GM06990 (cell line): Measurements from ENCODE around the gene CLIC5.
A peak's percentile ranks its signal among the peaks of the same experiment; 100 is the strongest.

Experiments used
- DNase-seq: peaks from one replicate; pipeline ENCODE4 v3.0.0-alpha.2; 2011; ENCODE audit not compliant: insufficient read length; ENCODE audit errors: extremely low read depth
- H3K27me3 ChIP-seq: replicated peaks from 2 replicates; pipeline ENCODE4 v1.6.0; 2011; ENCODE audit warnings: low read length; ENCODE audit not compliant: control insufficient read depth, insufficient read depth
- H3K36me3 ChIP-seq: 2 replicates; pipeline ENCODE4 v1.5.1; 2011; ENCODE audit warnings: low read length; ENCODE audit not compliant: control insufficient read depth, insufficient read depth
- H3K4me3 ChIP-seq: replicated peaks from 2 replicates; pipeline ENCODE4 v1.5.1; 2011; ENCODE audit warnings: low read depth, mild to moderate bottlenecking, control low read depth, low read length
- TF ChIP-seq, protein P1 (sequence below): IDR thresholded peaks from 2 replicates; pipeline ENCODE4 v1.5.1; 2011; ENCODE audit warnings: low read length, control low read depth, mild to moderate bottlenecking, inconsistent platforms; ENCODE audit not compliant: insufficient read depth, poor library complexity, severe bottlenecking

Gene CLIC5

DNA sequence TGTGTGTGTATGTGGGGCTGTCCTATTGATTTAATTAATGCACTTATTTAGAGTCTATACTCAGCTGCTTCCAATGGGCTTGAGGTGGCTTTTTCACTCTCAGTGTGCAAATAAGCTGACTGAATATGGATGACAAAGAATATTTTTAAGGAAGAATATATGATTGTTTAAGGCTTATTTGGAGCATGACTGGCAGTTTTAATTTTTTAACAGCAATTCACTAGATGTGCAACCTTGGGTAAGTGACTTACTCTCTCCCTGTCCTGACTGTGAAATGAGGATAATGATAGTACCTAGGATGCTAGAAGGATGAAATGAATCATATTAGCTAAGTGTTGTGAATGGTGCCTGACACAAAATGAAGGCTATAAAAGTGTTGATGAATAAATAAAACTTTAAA is 67.9 kb downstream of the CLIC5 start:
- Histone ChIP-seq H3K4me3 (no peak overlapping the region), H3K36me3 (no peaks in the 10 kb centered on the region), H3K27me3 (0 out of 2 replicates have a peak, but pooled peaks cover 1% of the 10 kb centered on the region)
- TF ChIP-seq, protein P1, sequence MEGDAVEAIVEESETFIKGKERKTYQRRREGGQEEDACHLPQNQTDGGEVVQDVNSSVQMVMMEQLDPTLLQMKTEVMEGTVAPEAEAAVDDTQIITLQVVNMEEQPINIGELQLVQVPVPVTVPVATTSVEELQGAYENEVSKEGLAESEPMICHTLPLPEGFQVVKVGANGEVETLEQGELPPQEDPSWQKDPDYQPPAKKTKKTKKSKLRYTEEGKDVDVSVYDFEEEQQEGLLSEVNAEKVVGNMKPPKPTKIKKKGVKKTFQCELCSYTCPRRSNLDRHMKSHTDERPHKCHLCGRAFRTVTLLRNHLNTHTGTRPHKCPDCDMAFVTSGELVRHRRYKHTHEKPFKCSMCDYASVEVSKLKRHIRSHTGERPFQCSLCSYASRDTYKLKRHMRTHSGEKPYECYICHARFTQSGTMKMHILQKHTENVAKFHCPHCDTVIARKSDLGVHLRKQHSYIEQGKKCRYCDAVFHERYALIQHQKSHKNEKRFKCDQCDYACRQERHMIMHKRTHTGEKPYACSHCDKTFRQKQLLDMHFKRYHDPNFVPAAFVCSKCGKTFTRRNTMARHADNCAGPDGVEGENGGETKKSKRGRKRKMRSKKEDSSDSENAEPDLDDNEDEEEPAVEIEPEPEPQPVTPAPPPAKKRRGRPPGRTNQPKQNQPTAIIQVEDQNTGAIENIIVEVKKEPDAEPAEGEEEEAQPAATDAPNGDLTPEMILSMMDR = no peak
- DNase-seq = no peak

DNA sequence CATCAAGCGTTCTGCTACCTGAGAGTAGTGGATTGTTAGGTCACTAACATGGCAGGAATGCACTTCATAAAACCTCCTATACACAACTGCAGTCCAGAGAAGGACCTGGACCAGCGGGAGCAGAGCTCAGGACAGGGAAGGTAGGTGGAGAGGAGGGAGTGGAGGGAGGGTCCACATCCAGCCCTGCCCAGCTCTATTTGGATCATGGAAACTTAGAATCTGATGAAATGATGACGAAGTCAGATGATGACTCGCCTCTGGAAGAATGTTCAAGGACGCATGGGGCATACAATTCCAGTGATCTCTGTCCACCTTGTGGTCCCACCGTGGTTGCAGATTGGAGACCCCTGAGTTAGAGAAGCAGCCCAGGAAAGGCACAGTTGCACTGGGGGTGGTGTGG is 68.8 kb downstream of the CLIC5 start:
- TF ChIP-seq, protein P1 = no peak
- Histone ChIP-seq H3K36me3 (no peaks in the 10 kb centered on the region), H3K27me3 (0 out of 2 replicates have a peak, but pooled peaks cover 1% of the 10 kb centered on the region), H3K4me3 (no peak overlapping the region)
- DNase-seq = no peak

DNA sequence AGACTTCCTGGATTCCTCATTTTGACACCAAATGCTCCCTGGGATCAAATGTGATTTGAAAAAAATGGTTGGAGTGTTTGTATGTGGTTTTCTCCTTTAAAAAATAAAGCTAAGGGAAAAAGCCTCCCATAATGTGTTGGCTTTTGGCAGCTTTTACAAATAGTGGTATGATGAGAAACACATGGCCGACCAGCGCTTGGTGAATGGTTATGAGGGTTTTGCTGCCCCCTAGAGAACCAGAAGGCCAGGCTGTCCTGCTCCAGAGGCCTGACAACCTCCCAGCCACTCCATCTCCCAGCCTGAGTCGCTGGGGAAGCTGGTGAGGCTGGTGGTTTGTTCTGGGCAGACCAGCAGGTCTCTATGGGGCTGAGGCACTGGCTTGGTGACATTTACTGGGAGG is 69.3 kb downstream of the CLIC5 start:
- Histone ChIP-seq H3K4me3 (no peak overlapping the region), H3K36me3 (no peaks in the 10 kb centered on the region), H3K27me3 (0 out of 2 replicates have a peak, but pooled peaks cover 1% of the 10 kb centered on the region)
- TF ChIP-seq, protein P1 = peak; percentile 51
- DNase-seq = no peak

DNA sequence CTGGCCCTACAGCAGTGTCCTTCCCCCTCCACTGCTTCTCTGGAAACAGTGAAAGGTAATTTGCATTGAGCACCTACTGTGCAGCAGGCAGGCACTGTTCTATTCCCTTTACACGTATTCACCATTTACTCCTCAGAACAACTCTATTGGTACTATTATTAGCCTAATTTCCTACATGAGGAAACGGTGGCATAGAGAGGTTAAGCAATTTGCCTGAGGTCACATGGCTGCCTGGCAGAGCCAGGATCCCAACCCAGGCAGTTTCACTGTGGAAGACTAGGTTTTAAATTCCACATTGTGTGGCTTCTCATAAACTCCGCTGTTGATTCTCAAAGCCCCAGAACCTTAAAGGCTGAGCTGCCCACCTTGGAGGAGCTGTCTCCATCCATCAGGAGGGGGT is 72.7 kb downstream of the CLIC5 start:
- TF ChIP-seq, protein P1 = no peak
- no peak overlapping the region for H3K4me3 ChIP-seq
- no peak for DNase-seq
- no peaks in the 10 kb centered on the region for H3K36me3 ChIP-seq
- H3K27me3 ChIP-seq = peaks cover 1% of the 10 kb centered on the region; the same call in 1 of the 2 replicates

DNA sequence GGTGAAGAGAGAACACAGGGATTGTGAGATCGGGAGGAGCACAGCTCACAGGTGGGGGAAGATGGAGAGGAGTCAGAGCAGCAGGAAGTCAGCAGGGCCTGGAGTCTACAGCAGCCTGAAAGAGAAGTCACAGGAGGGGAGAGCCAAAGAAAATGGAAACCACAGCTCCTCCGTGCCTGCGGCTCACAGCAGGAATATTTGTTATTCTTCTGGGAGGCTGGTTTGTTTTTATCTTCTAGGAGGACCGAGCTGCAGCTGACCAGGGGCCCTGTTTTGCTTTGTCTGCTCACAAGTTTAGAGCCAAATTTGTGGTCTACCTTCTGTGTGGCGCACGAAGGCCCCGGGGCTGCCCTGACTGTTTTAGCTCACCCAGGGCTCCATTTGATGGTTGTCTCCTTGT is 81.8 kb downstream of the CLIC5 start:
- Histone ChIP-seq H3K4me3 (no peak overlapping the region), H3K27me3 (no peaks in the 10 kb centered on the region; the same call in 1 of the 2 replicates), H3K36me3 (no peaks in the 10 kb centered on the region)
- TF ChIP-seq, protein P1 = no peak
- DNase-seq = no peak

DNA sequence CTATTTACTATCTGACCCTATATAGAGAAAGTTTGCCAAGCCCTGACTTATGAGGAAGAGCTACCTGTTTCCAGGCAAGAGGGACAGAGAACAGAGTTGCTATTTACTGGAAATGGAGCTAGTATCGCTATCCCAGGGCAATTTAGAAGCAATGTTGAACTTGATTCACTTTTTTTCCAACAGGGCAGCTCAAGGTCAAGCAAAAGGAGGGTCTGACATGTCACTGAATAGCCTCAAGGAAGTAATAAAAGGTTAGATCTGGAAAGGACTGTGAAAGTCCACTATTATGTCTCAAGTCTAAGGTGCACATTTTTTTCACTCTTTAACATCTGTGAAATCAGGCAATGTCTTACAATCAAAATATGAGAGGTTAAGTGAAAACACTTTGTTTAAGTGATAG is 84.4 kb downstream of the CLIC5 start:
- H3K4me3 ChIP-seq = no peak overlapping the region
- TF ChIP-seq, protein P1 = no peak
- H3K27me3 ChIP-seq = no peaks in the 10 kb centered on the region; the same call in 1 of the 2 replicates
- no peak for DNase-seq
- no peaks in the 10 kb centered on the region for H3K36me3 ChIP-seq
